22Rv1 (cell line): Measurements from ENCODE around the gene NOXO1.
A peak's percentile ranks its signal among the peaks of the same experiment; 100 is the strongest.

Source experiments
- H3K27ac ChIP-seq: fragments of 450-650 bp; 2 replicates; pipeline ENCODE4 v1.5.1; 2017
- CTCF ChIP-seq: fragments of 450-650 bp; IDR thresholded peaks from 2 replicates; pipeline ENCODE4 v1.5.1; 2017; ENCODE audit warnings: mild to moderate bottlenecking
- ZFX ChIP-seq: fragments of 450-650 bp; IDR thresholded peaks from 2 replicates; pipeline ENCODE4 v1.6.1; 2017; ENCODE audit warnings: antibody characterized with exemption, borderline replicate concordance

NOXO1 gene

GRCh38 chr16:1933097-1933661, 48.1 kb downstream of the NOXO1 start:
- H3K27ac ChIP-seq = no peak overlapping the region
- no peak for TF ChIP-seq CTCF
- TF ChIP-seq ZFX = no peak

- TF ChIP-seq CTCF (peak; percentile 27), ZFX (no peak)
- H3K27ac ChIP-seq = no peak overlapping the region
Measured at GRCh38 chr16:1932050-1933028, 48.9 kb downstream of the NOXO1 start.

GRCh38 chr16:1930338-1930720, 50.9 kb downstream of the NOXO1 start:
- TF ChIP-seq ZFX (no peak), CTCF (no peak)
- no peak overlapping the region for H3K27ac ChIP-seq

DNA sequence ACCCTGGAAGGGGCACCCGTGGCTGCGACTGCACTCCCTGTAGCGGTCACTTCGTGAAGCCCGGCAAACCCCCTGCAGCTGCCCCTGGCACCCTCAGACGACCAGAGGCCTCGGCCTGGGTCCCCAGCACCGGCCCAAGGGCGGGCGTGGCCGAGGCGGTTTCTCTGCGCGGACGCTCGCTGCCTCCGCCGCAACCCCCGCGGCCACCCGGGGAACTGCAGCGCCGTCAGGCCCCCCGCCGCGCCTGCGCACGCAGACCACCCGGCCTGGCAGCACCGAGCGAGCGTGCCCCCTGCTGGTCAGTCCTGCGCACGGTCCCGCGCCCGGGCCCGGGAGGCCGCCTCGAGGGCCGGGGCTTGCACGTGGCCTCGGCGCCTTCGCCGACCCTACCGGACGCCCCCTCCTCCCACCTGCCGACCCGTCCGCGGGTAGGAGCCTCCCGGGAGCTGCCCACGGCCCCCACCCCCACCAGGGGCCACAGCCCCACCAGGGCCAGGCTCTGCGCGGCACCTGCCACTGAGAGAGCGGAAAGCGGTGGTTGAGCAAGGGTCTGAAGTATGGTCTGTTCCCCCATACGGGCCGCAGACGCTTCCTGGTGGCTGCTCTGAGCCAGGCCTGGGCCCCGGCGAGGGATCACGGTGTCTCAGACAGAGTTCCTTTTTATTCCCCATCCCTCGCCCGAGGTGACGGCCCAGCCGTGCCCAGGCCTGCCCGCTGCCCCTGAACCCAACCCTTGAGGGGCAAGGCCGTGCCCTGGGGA, 51.5 kb downstream of the NOXO1 start:
- H3K27ac ChIP-seq = no peak overlapping the region

GRCh38 chr16:1929105-1929504, 52.2 kb downstream of the NOXO1 start:
- H3K27ac ChIP-seq = no peak overlapping the region
- no peak for TF ChIP-seq CTCF
- TF ChIP-seq ZFX = no peak

More for the DNA sequence above, 51.5 kb downstream of the NOXO1 start:
- TF ChIP-seq CTCF (peak; percentile 99), ZFX (no peak)
